Measurements from ENCODE around the gene AIFM1.

DNA sequence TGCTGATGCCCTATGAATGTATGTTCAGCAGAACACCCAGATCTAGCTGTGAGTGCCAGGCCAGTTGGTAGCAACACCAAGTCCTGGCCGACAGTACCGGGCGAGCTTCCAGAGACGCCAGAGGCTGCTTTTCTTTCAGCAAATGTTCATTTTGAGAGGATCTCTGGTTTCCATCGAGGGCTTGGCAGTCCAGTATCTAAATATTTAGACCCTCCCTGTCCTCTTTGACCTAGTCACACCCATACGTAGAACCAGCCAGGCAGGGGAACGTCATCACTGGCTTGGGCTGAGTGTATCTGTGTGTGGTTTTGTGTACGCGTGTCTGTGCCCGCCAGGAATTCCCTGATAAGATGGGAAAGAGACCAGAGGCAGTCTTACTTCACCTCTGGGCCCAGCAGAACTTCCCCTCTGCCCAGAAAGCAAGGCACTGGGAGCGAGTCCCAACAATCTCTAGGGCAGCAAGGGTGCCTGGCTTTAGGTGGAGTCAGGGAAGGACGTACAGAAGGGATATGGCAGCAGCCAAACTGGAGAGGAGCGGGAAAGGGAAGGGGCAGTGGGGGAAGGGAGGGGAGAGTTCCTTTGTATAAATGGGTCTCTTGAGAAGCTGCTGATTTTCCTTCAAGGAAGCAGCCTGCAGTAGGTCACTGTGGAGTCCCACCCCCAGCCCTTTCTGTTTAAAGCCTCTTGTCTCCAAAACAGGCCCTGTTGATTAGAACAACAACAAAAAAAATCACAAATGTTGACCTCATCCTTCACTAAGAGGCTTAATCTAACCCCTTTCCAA, 40.4 kb downstream of the AIFM1 start:
- TF ChIP-seq, protein P1, sequence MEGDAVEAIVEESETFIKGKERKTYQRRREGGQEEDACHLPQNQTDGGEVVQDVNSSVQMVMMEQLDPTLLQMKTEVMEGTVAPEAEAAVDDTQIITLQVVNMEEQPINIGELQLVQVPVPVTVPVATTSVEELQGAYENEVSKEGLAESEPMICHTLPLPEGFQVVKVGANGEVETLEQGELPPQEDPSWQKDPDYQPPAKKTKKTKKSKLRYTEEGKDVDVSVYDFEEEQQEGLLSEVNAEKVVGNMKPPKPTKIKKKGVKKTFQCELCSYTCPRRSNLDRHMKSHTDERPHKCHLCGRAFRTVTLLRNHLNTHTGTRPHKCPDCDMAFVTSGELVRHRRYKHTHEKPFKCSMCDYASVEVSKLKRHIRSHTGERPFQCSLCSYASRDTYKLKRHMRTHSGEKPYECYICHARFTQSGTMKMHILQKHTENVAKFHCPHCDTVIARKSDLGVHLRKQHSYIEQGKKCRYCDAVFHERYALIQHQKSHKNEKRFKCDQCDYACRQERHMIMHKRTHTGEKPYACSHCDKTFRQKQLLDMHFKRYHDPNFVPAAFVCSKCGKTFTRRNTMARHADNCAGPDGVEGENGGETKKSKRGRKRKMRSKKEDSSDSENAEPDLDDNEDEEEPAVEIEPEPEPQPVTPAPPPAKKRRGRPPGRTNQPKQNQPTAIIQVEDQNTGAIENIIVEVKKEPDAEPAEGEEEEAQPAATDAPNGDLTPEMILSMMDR (IDR thresholded peaks at IDR 0.05): no peak
- no peak for TF ChIP-seq POLR2A (IDR thresholded peaks at IDR 0.05; ENCODE audit: low read depth)
